NK-92 (cell line): ENCODE data around the gene HIPK2.

Experiments used
- DNase-seq: peaks from one replicate; lab custom pipeline; 2025; ENCODE audit not compliant: unreplicated experiment; lab: John Stamatoyannopoulos, UW

HIPK2 gene

DNA sequence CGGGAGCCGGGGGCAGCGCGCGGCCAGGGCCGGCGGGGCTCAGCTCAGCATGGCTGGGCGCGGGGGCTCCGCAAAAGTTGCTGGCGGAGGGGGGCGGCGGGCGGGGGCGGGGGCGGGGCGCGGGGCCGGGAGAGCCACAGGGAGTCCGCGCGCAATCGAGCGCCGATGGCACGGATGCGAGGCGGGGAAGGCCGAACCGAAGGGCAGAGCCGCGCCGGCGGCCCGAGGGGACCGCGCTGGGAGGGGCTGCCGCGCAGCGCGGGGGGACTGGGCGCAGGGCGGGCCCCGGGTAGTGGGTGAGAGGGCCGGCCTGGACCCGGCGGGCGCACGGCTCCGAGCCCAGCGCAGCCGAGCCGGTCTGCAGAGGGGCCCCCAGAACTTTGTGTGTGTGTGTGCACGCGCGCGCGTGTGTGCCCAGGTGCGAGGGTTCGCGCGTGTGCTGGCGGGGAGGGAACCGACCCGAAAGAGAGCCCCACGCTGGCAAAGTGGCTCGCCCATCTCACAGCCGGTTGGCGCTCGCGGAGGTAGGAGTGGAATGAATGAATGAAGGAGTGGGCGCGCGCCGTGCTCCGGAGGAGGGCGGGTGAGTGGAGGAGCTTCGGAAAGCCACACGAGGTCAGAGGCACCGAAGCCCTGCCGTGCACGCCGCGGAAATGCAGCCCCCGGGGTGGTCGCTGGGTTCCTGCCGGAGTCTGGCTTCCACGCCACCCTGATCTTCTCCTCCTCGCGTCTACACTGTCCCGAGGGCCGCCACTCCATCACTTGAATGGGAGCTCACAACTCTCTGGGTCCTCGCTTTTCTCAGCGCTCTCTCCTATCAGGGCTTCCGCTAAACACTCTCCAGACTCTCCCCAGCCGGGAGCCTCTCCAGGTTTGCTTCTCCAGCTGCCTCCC, at the start of gene HIPK2:
TSS of gene HIPK2 (minus strand) at position 51 of the 894 bp plus-strand sequence. CDS start 375 bp downstream, outside the sequence.
- DNase-seq, result no peak

DNA sequence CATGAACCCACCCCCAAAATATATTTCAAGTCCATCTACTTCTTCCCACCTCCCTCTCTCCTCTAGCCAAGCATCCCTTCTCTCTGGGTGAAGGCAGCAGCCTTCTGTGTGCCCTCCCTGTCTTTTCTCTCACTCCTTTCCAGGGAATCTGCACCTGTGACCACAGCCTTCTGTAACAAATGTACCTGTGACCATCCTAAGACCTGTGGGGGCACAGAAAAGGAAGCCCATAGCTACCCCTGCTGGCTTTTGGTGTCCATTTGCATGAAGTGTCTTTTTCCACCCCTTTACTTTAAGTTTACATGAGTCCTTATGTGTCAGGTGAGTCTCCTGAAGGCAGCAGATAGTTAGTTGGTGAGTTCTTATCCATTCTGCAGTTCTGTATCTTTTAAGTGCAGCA, 49.2 kb upstream of the HIPK2 start:
- no peak for DNase-seq

DNA sequence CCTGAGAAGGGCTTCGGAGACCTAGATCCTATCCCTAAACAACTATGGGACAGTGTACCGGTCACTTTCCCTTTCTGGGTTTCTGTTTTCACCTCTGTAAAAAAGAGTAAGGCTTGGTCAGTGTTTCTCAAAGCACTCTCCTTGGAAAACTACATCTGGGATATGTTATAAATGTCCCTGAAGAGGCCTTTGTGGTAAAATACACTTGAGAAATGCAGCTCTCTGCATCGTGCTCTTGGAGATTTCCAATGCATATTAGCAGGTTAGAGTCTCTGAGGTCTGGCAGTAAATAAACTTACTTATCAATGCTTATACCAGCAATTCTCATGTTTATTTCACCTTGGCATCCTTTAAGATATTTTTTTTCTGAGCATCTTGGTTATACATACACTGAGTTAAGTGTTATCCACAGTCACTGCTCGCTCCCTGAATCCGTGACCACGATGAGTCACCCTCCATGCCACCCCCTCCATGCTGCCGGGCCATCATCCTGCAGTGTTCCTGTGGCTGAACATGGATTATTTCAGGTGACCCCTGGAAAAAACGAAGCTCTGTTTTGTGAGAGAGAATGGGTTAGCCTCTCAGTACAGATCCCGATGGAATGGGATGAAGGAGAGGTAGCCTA, 48.0 kb upstream of the HIPK2 start:
- DNase-seq, result no peak

DNA sequence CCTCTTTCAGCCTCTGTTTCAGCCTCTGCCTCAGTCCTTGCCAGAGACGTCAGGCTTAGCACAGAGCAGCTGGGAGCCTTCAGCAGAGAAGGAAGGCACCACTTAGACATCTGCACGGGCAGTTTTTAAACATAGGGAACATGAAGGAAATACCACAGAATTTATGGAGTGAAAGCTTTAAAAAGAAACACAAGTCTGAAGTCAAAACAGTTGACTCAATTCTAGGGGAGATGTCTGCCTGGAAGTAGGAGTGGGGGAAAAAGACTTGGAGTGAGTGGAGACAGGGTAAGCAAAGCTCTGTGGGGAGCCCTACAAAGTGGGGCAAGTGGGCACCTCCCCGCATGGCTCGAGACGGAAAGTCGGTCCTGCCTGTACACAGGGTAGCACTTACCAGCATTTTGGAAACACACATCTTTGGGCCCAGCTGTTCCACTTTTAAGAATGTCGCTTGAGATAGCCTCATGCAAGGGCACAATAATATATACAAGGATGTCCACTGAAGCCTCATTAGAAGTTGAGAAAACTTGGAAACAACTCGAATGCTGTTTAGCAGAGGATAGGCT, 46.2 kb upstream of the HIPK2 start:
- DNase-seq, result no peak

DNA sequence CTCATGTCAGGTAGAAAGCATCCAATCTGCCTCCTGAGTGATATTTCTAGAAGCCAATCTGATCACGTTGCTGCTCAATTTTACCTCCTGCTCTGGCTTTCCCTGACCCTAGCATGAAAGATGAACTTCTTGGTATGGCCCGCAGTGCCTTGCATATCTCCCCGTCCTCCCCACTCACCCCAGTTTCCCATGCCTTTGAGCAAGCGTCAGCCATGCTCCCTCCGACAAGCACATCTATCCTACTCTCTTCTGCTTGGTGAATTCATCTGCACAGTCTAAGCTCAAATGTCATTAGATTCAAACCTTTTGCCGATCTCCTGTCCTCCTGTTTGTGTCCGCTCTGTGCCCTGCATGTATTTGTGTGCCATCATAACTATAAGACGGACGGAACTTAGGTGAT, 45.1 kb upstream of the HIPK2 start:
- DNase-seq, result no peak

DNA sequence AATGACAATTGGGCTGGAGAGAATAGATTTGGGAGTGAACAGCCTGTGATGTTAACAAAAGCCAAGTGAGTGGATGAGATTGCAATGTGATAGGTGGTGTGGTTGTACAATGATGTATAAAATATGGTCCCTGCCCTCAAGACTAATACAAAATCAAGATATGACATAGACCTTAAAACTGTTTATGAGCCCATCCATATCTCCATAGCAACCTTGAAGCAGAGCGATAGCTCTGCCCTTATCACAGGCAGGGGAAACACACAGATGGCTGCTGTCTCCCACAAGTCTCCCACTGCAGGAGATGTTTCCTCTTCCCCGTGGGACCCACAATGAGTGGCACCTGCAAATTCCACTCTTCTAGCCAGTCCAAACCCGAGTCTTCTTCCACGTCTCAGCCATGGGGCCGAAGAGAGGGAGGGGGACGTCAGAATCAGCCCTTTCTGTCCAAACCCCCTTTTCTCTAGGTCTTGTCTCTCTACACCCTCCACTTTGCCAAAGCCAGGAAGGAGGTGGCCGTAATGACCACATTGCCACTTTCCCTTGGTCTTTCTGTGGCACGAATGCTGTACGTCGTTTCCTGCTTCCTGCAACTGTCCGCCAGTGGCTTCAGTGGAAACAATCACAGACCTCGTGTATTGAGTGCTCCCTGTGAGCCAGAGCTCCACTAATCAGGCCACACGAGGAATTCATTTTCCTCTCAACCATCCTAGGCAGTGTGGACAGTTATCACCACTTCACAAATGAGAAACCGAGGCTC, 43.7 kb upstream of the HIPK2 start:
- no peak for DNase-seq

DNA sequence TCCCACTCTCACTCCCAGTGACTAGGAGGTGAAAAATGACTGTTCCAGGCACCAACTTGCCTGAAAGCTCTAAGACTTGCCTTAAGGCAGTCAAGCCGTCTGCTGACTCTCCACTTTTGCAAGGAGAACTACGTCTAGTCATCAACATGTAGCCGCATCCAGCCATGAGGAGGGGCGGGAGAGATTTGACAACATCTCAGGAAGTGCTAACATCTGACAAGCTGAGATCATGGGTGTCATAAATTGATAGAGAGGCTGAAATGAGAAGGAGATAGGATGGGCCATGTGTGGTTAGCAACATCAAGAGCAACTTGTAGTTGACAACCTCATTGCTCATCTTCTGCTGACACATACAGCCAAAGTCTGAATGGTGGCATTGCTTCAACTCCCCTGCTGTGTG, 42.3 kb upstream of the HIPK2 start:
- DNase-seq, result no peak

DNA sequence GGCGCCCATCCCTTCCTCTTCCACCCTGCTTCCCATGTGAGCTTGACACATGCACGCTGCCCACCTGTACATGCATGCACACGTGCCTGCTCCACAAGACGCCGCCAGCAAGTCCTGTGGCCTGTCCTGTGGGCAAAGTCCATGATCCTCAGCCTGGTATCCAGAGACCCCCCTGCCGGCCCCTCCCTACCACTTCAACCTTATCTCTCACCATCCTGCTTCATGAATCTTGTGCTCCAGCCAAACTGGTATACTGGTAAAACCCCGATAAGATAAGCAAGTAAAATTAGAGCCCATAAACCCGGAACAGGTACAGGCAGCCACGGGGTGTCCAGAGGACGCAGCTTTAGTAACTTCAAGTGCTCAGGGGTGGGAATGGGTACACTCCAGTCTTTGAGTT, 39.5 kb upstream of the HIPK2 start:
- no peak for DNase-seq

DNA sequence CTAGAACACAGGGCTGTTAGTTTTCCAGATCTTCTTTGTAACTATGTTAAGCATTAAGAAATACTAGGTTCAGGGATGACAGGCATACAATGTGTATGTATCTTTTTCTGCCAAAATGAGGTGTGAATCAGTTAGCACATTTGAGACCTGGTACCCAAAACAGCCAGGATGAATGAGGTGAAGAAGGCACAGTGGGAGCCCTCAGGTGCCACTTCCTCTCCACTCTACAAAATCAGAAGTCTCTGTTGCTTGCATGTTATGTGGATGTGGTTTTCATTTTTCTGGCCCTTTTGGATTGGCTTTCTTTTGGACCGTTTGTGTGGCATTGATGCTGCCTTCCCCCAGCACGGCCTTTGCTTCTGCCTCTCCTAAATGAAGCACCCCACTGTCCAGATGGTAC, 35.9 kb upstream of the HIPK2 start:
- no peak for DNase-seq

DNA sequence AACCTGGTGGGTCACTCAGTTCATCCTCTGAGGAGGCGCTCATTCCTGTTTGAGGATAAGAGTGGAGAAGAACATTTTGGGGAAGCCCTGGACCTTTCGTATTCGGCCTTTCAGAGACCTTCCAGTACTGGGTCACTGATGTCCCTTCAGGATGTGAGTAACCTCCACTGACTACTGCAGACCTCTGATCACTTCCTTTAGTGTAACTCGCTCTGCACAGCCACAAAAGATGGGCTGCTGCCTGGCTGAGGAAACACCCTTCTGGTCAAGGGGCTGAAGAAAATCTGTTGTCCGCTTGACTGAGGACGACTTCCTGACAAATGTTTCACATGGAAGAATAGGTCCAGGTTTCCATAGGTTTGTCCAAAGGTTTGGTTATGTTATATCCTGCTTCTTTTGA, 35.4 kb upstream of the HIPK2 start:
- DNase-seq, result no peak

DNA sequence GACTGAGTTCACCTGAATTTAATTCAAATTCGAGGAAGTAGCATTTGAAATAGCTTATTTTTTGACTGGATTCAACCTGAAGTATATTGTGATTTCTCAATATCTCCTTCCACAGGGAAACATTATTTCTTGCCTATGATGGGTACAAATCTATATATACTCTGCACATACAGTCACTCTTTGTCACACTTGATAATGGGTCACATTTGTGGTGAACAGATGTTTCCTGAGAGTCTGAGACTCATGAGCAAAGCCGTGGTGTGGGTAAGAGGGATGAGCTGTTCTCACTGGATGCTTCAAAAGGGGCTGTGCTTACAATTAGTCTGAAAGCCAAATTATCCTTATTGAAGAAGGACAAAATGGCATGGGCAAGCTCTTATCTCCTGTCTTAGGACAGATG, 33.3 kb upstream of the HIPK2 start:
- DNase-seq, result no peak

DNA sequence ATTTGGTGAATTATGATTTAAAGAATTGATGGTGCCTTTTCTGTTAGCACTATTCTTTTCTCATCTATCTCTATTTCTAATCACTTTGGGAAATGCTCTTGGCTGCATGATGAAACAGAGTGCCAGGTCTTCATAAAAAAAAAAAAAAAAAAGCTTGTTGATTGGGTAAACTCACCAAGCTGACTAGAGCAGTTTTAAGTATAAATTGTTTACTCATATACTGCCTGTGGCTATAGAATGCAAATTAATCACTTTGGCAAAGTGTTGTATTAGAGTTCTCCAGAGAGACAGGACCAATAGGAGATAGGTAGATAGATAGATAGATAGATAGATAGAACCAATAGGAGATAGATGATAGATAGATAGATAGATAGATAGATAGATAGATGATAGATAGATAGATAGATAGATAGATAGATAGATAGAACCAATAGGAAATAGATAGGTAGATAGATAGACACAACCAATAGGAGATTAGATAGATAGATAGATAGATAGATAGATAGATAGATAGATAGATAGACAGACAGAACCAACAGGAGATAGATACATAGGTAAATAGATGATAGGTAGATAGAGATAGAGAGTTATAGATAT, 31.1 kb upstream of the HIPK2 start:
- no peak for DNase-seq

DNA sequence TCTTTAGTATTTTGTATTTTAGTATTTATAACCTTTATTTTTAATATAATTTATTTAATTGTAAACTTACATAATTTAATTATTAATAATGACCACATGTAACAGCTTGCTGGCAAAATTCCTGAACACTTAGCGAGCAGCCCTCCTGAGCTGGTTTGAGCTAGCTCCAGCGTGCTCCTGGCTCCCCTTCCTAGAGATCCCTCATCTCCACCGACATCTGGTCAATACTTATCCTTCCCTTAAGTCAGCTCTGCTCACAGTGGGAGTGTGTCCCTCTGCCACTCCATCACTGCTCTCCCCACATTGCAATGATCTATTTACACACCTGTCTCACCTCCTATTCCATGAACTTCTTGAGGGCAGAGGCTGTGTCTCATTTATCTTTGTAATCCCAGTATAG, 30.6 kb upstream of the HIPK2 start:
- DNase-seq, result no peak

DNA sequence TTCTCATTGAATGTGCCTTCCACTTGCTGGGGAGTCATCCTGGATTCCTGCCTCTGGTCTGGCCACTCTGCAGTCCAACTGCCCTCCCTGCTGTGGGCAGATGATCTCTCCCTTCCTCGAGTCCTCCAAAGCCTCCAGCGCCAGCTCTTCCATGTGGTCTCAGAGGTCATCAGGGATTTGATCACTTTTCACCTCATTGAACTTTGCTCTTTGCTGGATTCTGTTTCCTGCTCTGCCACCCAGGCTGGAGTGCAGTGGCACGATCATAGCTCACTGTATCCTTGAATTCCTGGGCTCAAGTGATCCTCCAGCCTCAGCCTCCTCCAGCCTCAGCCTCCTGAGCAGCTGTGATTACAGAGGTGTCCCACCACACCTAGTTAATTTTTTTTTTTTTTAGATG, 29.2 kb upstream of the HIPK2 start:
- no peak for DNase-seq

DNA sequence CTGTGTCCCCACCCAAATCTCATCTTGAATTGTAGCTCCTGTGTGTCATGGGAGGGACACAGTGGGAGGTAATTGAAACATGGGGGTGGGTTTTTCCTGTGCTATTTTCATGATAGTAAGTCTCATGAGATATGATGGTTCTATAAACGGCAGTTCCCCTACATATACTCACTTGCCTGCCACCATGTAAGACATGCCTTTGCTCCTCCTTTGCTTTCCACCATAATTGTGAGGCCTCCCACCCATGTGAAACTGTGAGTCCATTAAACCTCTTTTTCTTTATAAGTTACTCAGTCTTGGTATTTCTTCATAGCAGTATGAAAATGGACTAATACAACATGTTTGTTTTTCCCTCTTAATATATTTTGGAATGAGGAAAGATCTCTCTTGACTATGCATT, 26.8 kb upstream of the HIPK2 start:
- no peak for DNase-seq

DNA sequence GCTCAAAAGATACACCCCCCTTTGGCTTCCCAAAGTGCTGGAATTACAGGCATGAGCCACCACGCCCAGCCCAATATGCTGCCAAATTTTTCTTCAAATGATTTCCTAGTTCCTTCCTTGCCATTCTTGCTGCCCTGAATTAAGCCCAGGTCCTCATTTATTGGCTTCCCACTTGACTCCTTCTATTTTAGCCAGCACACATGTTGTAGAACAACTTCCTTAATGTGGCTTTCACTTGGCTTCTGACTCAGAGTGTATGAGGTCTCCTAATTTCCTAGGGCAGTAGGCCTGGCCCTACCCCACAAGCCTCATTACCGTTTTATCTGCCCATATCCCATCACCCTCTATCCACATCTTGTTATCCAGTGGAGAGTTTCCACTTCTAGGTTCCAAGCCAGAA, 21.8 kb upstream of the HIPK2 start:
- no peak for DNase-seq

DNA sequence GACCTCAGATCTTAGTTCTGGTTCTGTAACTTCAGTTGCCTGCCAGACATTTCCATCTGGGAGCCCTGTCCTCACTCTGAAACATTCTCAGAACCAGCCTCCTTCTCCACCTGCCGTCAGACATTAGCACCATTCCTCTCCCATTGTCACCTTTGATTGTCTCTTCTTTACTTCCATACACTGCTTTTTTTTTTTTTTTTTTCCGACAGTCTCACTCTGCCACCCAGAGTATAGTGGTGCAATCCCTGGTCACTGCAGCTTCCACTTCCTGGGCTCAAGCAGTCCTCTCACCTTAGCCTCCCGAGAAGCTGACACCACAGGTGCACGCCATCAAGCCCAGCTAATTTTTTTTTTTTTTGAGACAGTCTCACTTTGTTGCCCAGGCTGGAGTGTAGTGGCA, 21.1 kb upstream of the HIPK2 start:
- DNase-seq, result no peak

DNA sequence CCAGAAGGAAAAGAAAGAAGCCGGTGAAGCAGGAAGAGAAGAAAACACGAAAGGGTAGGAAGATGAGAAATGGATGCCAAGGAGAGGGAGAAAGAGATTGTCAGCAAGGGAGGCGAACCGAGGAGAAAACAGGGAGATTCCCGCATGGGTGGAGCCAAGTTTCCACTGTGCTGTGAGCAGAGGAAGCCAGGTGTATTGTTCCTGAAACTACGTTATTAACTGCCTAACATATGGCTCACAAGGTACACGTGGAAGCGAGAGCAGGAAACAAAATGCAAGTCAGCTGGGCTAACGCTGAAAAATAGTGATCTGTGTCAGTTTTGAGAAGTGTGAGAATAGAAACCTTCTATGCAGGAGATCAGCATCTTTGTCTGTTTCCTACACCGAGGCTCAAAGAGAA, 20.4 kb upstream of the HIPK2 start:
- no peak for DNase-seq

DNA sequence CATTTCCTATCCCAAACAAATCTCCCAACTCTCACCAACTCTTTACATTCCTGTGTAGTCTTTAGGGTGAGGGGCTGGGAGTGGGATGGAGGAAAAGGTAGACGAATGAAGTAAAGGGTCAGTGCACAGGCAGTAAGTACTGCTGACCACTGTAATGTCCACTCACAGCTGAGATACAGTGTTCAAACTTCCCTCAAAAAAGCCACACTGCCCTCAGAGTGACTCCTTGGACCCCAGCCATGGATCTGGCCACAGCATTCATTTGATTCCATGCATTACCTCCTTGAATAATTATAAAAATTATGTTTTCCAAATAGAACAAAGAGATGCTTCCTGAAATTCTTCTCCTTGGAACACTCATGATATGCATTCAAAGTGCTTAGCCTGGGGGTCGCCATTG, 19.8 kb upstream of the HIPK2 start:
- no peak for DNase-seq

DNA sequence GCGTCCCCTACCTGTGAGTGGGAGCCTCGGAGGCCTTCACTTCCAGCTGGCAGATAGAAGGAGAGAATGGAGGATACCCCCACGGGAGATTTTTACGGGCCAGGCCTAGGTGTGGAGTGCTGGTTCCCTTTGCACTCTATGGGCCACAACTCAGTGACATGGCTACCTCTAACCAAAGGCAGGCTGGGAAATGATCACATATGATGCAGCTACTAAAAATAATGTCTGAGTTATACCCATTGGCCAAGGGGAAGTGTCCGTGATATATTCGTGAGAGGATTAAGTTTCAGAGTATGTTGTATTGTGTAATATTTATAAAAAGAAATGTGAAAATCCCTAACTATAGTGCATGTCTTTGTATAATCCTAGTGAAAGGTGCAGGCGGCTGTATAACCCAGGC, 13.5 kb upstream of the HIPK2 start:
- DNase-seq, result no peak

DNA sequence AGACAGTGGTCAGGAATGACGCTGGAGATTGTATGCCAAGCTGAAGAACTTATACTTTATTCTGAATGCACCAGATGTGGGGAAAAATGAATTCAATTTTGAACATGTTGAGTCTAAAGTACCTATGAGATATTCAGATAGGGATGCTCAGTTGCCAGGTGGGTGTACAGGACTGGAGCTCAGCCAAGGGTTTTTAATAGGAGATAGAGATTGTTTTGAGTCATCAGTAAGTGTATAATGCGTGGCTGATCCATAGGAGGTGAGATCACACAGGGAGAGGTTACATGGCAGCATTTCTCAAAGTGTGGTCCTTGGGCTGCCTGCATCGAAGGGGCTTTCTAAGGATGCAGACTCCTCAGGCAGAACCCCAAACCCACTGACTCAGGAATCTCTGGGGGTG, 6.8 kb upstream of the HIPK2 start:
- no peak for DNase-seq
